T1000 (cell line): ENCODE results near the gene MED26.
"Not testable (repeated sequence)": the region's sequence is repeated elsewhere in the genome, so short reads cannot be mapped to it uniquely, and the experiment has no call there.

Experiments
- DNase-seq: peaks from one replicate; lab custom pipeline; 2025; ENCODE audit warnings: mixed read lengths; lab: John Stamatoyannopoulos, UW

The MED26 gene

DNA sequence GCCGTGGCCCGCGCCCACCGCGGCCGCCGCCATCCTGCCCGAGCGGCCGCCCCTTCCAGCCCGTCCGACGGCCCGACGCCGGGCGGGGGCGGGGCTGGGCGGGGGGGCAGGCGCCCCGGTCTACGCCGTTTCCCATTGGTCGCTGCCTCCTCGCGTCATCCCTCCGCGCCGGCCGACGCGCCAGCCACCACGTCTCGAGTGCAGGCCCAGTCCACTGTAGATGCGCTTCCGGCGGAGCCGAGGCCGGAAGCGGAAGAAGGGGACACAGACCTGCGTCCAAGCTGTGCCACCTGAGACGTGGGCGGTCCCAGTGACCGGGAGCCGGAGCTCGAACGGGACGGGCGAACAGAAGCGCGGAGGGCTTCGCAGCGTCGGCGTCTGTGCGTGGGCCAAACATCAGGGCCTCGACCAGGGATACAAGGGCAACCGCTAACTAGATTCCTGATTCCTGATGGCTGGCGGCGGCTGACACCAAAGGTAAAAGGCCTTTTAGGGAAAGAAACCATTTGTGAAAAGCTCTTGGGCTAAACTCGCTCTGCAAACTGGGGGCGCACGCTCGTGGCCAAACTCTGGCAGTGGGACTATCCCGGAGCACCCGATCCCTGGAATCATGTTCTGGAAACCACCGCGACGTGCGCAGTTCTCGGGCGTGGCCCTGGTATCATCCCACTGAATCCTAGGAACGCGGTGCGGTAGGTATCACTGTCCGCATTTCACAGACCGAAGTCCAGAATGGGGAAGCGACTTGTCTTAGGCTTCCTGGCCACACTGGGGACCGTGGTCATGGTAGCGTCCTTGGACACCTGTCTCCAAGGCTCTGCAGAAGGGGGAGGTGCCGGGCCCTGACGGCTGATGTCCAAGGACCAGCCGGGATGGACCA lies 55.4 kb downstream of the MED26 start, which contains the start of gene SLC35E1:
Gene SLC35E1, minus strand, starts transcription at position 84 of the 880 bp plus-strand sequence. Its CDS starts 51 bp downstream, at position 33.
- DNase-seq: peak; percentile 90

DNA sequence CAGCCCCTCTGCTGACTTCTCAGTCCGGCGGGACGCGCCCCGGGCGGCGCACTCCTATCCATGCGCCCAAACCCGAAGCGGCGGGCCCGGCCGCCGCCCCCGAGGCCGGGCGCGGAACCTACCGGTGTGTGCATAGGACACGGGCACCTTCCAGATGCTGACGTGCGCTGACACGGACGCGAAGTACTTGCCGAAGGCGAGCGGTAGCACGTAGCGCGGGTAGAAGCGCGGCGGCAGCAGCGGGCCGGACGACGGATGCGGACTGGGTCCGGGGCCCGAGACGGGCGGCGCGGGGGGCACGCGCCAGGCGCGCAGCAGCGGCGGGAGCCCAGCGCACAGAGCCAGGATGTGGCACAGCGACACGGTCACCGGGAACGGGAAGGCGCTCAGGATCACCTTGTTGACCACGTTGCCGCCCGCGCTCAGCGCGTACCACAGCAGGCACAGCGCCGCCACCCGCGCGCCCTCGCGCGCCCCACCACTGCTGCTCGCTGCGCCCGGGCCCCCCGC lies 56.1 kb downstream of the MED26 start:
- DNase-seq: no peak

DNA sequence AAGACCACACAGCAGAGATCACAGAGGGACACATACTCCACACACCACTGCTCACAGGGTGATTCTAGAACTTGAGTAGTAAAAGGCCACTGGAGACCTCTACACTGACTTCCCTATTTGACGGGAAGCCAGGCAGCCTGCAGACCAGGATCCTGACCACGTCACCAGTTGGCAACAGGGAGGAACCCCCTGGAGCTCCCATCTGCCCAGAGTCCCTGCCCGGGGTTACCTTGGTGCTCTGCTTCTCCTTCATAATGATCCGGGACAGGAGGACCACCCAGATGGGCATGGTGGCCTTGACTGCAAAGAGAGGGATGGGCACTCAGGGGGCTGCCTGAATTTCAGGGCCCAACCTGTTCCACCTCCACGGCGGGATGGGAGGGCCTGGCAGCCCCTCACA lies 56.7 kb downstream of the MED26 start:
- no peak for DNase-seq

DNA sequence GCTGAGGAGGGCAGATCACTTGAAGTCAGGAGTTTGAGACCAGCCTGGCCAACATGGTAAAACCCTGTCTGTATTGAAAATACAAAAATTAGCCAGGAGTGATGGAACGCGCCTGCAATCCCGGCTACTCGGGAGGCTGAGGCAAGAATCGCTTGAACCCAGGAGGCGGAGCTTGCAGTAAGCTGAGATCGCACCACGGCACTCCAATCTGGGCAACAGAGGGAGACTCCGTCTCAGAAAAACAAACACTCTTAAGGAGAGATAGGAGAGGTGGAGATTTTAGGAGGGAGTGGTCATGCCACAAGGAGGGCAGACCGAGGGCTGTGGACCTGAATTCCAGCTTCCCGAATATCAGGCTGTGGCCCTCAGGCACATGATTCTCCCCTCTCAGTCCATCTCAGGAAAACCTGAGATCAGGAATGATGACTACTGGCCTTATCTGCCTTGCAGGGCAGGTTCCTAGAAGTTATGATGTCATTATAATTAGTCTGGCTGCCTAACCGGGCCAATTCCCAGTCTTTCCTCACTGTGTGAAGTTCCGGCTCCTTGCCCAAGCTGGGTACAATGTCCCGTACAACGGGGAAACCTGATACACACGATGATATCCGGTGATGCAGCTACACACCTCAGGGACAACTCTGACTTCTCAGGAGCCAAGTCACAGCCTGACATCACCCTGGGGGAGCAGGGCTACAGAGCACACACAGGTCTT lies 58.2 kb downstream of the MED26 start:
- no peak for DNase-seq

DNA sequence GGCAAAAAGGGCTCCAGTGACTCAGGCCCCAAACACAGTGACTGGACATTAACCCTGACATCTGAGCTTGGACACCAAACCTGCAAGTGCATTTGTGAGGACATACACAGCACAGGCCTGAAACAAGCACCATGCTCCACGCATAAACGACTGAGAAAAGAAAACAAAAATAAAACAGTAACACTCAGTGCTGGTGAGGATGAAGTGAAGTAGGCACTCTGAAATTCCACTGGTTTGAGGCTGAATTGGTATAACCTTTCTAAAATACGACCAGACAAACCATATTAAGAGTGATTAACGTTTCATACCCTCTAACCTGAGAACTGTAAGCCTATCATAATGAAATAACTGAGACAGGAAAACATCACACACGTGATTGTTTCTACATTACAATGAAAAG lies 61.3 kb downstream of the MED26 start:
- no peak for DNase-seq

DNA sequence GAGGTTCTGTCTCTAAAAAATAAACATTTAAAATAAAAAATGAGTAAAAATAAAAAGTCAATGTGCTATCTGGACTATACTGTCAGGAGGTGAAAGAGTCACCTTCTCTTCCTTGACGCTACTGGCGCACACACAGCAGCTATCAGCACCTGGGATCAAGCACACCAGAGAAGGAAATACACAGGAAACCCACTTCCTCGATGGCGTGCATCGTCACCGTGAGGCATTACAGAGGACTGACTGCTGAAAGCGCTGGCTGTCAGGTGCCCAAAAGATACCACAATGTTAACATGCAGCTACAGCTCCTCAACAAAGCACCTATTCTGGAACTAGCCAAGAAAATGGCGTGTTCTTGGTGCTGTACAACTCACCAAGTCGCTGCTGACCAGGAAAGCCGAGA lies 61.8 kb downstream of the MED26 start:
- DNase-seq: no peak

DNA sequence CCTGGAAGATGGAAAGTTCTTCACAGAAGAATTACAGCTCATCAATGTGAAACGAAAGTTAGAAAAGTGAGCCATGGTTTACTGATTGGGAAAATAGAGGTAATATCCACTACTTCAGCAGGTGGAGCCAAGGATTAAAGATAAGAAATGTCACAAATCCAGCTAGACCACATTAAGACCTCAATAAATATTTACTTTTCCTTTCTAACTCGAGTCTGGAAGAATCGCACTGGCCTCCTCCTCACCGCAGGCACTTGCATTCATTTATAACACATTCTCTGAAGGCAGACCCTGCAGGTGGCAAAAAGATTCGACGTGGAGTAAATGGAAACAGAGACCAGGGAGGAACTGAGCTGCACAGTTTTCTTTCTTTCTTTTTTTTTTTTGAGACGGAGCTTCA lies 63.2 kb downstream of the MED26 start:
- no peak for DNase-seq

DNA sequence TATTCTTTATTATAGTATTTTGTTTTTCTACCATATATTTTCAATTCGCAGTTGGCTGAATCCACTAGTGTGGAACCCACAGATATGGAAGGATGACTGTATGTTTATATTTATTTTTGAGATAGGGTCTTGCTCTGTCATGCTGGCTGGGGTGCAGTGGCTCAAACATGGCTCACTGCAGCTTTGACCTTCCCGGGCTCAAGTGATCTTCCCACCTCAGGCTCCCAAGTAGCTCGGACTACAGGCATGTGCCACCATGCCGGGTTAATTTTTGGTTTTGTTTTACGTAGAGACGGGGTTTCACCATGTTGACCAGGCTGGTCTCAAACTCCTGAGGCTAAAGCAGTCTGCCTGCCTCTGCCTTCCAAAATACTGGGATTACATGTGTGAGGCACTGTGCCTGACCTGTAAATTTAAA lies 65.4 kb downstream of the MED26 start:
- no peak for DNase-seq

DNA sequence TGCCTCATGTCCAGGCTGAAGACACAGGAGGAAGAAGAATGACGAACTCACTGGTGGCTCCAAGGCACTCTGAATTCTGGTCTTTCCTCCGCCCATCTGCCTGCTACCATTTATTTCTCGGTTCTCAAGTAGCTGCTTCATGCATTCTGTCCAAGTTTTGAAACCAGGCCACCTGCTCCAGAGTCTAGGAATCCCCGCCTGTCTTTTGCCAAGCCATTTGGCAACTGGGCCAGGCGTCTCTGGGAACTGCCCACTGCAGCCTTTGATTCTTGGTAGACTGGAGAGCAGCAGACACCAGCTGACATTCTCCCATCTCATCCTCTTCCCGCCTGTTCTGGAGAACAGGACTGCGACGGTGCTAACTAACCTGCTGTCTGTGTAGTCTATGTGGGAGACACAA lies 66.6 kb downstream of the MED26 start:
- no peak for DNase-seq

DNA sequence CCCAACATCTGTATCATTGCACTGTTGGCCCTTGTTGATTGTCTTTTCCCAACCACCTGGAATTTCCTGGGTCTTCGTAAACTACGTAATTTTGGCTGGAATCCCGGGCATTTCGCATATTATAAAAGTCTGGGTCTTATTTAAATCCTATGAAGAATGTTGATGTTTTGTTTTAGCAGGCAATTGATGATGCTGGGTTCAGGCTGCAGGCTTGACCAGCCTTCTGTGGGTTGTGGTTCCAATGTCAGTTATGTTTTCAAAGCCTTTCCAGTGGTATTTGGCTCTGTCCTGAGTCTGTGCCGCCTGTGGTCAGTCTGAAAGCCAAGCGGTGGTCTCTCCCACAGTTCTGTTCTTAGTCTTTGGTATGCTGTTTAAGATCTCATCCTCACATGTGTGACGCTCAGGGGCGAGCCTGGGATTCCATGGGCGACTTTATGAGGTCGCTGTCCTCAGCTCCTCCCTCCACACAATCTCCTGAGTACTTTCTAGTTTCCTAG lies 68.2 kb downstream of the MED26 start:
- DNase-seq: no peak

DNA sequence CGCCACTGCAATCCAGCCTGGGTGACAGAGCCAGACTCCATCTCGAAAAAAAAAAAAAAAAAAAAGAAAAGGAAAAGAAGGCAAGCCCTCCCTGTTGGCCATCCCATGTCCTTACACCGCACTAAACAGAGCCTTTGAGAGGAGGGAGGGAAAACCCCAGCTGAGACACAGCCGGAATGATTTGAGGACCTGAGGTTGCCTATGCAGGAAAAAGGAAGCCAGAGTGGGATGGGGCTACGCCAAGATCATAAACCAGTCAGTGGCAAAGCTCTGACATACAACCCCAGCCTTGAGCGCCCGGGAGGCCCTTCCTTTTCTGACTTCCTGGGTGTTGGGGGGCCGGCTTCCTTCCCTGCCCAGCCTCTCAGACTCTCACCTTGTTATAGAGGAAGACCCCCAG lies 73.2 kb downstream of the MED26 start:
- DNase-seq: no peak

DNA sequence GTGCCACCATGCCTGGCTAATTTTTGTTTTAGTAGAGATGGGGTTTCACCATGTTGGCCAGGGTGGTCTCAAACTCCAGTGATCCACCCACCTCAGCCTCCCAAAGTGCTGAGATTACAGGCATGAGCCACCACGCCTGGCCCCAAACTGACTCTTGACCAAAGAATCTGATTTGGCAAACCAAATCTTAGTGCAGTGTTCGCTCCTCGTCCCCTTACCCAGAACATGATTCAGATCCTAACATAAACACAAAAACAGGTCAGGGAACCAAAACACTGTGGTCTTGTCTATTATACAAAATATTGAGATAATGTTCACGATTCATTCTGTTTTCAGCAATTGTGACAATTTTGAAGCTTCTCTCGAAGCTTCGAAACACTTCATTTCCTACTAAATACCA lies 76.1 kb downstream of the MED26 start:
- DNase-seq: not testable (repeated sequence)

DNA sequence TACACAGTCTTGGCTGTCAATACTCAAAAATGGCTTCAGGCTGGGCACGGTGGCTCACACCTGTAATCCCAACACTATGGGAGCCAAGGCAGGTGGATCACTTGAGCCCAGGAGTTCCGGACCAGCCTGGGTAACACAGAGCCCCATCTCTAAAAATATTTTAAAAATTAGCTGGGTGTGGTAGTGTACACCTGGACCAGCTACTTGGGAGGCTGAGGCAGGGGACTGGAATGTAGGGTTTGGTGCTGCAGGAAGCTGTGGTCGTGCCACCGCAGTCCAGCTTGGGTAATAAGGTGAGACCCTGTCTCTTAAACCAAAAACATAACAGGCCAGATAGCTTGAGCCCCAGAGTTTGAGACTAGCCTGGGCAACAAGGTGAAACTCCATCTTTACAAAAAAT lies 79.0 kb downstream of the MED26 start:
- no peak for DNase-seq

DNA sequence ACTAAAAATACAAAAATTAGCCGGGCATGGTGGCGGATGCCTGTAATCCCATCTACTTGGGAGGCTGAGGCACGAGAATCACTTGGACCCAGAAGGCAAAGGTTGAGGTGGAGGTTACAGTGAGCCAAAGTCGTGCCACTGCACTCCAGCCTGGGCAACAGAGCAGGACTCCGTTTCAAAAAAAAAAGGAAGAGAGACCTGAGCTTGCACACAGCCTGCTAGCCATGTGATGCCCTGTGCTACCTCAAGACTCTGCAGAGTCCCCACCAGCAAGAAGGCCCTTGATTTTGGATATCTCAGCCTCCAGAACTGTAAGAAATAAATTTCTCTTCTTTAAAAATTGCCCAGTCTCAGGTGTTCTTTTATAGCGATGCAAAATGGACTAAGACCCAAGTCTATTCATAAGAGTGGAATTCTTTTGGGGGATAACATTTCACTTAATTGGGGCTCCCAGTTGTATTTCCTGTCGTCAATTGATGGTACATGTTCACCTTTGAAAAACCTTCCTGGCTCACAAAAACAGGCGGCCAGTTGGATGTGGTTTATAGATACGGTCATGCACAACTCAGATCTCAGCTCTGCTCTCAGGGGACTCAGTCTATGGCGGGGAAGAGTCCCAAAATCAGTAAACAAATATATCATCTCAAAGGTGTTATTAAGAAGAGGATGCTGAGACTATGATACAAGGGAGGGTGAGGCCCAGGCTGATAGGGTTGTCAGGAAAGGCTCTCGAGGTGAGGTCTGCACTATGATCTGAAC lies 83.4 kb downstream of the MED26 start:
- no peak for DNase-seq

DNA sequence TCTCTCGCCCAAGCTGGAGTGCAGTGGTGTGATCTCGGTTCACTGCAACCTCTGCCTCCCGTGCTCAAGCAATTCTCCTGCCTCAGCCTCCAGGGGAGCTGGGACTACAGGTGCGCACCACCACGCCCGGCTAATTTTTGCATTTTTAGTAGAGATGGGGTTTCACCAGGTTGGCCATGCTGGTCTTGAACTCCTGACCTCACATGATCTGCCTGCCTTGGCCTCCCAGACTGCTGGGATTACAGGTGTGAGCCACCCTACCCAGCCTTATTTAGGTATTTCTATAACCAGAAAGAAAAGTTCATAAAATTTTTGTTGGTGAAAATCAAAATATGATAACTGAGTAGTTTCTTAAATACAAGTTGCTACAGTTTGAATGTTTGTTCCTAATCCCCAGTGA lies 84.3 kb downstream of the MED26 start:
- not testable (repeated sequence) for DNase-seq

DNA sequence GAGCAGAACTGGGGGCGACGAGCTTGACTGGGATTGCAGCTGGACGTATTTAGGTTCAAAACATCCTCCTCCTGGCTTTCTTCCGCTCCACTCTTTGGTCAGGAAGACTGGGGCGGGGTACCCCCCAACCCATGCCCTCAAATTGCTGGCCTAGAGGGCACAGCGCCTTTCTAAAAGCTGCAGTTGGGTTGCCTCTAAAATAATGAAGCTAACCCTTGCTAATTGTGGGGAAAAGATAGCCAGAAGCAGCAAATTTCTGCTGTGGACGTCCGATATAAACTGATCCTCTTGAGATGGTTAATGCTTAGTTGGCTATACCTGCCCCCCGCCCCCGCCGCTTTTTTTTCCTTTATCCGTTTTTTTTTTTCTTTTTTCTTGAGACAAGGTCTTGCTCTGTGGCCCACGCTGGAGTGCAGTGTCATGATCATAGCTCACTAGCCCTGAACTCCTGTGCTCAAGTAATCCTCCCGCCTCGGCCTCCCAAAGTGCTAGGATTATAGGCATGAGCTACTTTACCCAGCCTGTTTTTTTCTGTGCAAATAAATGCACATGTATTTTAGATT lies 85.0 kb downstream of the MED26 start:
- no peak for DNase-seq

DNA sequence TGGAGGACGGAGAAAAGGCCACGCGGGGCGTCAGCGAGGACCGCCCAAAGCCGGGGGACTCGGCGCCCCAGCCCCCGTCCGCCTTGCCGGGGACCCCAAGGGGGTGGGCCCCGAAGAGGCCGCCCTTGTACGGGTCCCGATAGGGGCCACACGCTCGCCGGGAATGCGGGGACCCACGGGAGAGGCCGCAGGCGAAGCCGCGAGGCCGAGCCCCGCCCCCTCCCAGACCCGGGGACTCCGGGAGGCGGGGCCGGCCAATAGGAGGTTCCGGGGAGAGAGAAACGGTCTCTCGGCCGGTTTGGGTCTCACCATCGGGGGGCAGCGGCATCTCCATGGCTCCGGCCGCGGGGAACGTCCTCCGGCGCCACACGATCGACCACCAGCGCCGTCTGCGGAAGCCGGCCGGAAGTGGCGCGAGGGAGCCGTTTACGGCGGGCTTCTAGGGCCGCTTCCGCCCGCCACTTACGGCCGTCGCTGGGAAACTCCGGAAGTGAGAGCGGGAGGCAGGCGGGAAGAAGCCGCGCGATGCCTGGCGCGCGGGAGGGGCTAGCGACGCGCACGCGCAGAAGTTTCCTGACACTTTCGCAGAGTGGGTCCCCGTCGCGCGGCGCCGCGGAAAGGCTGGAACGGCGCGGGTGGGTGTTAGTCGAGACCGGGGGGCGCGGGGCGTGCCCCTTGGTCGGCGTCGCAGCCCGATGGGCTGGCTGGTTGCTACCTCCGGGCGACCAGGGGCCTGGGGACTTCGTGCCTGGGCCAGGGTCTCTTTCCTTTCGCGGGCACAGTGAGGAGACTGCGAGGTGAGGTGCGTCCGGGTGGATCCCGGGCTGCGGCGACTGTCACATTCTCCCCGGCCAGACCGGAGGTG lies 85.7 kb downstream of the MED26 start, which contains the start of gene CHERP:
Gene CHERP, minus strand, starts transcription at position 393 of the 865 bp plus-strand sequence. Its CDS starts 59 bp downstream, at position 334.
- peak; percentile 89 for DNase-seq

DNA sequence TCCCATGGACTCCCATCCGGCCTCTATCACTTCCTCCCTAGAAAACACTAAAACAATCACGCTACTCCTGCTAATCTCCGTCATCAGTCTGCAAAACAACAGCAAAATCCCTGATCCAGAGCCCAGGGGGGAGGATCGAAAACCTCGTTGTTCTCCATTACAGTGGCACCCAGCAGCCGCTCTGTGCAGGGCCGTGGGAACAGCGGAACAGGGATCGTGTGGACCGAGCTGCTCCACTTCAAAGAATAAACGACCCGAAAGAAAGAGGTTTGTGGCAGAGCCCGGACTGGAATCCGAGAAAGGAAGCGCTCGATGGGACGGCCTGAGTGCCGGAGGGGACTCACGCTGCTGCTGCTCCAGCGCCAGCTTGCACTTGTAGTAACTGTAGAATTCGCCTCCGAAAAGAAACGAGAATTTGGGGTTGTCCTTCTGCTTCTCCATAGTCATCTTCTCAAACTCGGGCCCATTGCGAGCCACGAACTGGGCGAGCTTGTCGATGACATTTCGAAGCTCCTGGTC lies 86.4 kb downstream of the MED26 start:
- DNase-seq: no peak

DNA sequence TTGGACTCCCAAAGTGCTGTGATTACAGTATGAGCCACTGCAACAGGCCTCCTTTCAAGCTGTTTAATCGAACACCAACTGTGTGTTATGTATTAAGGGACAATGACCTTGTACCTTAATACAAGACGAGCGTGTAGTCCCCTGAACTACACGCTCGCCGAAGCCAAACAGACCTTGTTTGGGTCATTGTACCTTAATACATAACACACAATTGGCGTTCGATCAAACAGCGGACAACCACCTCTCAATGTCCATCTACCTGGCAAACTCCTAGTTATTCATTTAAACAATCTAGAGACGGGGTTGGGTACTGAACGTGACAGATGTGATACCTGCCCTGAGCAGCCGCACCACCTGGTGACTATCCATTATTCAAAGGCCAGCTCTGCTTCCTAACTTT lies 87.1 kb downstream of the MED26 start:
- no peak for DNase-seq

DNA sequence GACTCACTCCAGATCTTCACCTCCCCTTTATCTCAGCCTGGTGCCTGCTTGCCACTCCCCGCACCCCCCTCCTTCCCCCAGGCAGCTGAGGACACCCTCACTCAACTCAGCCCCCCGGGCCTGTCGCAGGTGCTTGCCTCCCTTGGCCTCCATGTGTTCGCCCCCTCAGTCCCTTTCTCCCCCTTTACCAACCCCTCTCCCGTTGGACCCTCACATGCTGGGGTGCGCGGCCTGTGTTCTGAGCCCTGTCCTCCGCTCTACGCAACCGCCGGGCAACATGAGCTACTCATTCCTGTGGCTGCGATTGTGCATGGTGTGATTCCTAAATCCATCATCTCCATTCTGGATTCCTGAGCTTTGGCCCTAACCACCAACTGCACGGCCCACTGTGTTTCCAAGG lies 90.9 kb downstream of the MED26 start:
- no peak for DNase-seq
